H9 (cell line): ENCODE data around the gene BPIFA1. TPM values are rescaled to one million over a fixed set of nuclear protein-coding genes. Genes with fewer than 3 reads are reported as not detected.

Experiments used
- DNase-seq: peaks from one replicate; pipeline ENCODE4 v3.0.0-alpha.2; 2017
- H2AFZ ChIP-seq: one replicate; pipeline ENCODE4 v1.6.1; 2013; ENCODE audit warnings: mild to moderate bottlenecking, low read length, control low read depth, moderate library complexity
- H2AK5ac ChIP-seq: 2 replicates; pipeline ENCODE4 v1.6.1; 2013; ENCODE audit warnings: low read length, control low read depth, mixed read lengths; ENCODE audit not compliant: insufficient read length
- H2BK120ac ChIP-seq: one replicate; pipeline ENCODE4 v1.6.1; 2013; ENCODE audit warnings: low read depth, mild to moderate bottlenecking, low read length, control low read depth, inconsistent platforms; ENCODE audit not compliant: poor library complexity, severe bottlenecking
- H2BK12ac ChIP-seq: 2 replicates; pipeline ENCODE4 v1.6.1; 2013; ENCODE audit warnings: low read length, control low read depth, mixed read lengths, low read depth; ENCODE audit not compliant: insufficient read length
- H2BK15ac ChIP-seq: 2 replicates; pipeline ENCODE4 v1.6.1; 2013; ENCODE audit warnings: low read depth, low read length, control low read depth
- H2BK20ac ChIP-seq: one replicate; pipeline ENCODE4 v1.6.1; 2013; ENCODE audit warnings: low read depth, mild to moderate bottlenecking, low read length, control low read depth, inconsistent platforms; ENCODE audit not compliant: poor library complexity, severe bottlenecking
- H2BK5ac ChIP-seq: 2 replicates; pipeline ENCODE4 v1.6.1; 2013; ENCODE audit warnings: low read length, control low read depth, mixed read lengths; ENCODE audit not compliant: insufficient read length
- H3K14ac ChIP-seq: 2 replicates; pipeline ENCODE4 v1.6.1; 2013; ENCODE audit warnings: low read length, control low read depth; ENCODE audit not compliant: insufficient read depth
- H3K18ac ChIP-seq: 2 replicates; pipeline ENCODE4 v1.6.1; 2013; ENCODE audit warnings: low read depth, mild to moderate bottlenecking, mixed read lengths, low read length, control low read depth; ENCODE audit not compliant: insufficient read length
- H3K23ac ChIP-seq: 2 replicates; pipeline ENCODE4 v1.6.1; 2013; ENCODE audit warnings: low read length, control low read depth, mixed read lengths, low read depth; ENCODE audit not compliant: insufficient read length
- H3K23me2 ChIP-seq: 2 replicates; pipeline ENCODE4 v1.6.1; 2013; ENCODE audit warnings: low read depth, mild to moderate bottlenecking, mixed read lengths, low read length, control low read depth; ENCODE audit not compliant: insufficient read length, poor library complexity, severe bottlenecking
- H3K27ac ChIP-seq: 2 replicates; pipeline ENCODE4 v1.5.1; 2013; ENCODE audit warnings: low read length, control low read depth, mixed read lengths, low read depth; ENCODE audit not compliant: insufficient read length
- H3K27me3 ChIP-seq: 2 replicates; pipeline ENCODE4 v1.6.1; 2013; ENCODE audit warnings: low read length, control low read depth, inconsistent platforms; ENCODE audit not compliant: insufficient read depth
- H3K4ac ChIP-seq: 2 replicates; pipeline ENCODE4 v1.6.1; 2013; ENCODE audit warnings: low read depth, mild to moderate bottlenecking, control low read depth, inconsistent platforms, low read length, moderate library complexity
- H3K4me1 ChIP-seq: 2 replicates; pipeline ENCODE4 v1.6.1; 2013; ENCODE audit warnings: low read length, control low read depth, inconsistent platforms; ENCODE audit not compliant: insufficient read depth
- H3K4me2 ChIP-seq: 2 replicates; pipeline ENCODE4 v1.6.1; 2013; ENCODE audit warnings: low read length, control low read depth, mixed read lengths; ENCODE audit not compliant: insufficient read length, insufficient read depth
- H3K56ac ChIP-seq: 2 replicates; pipeline ENCODE4 v1.6.1; 2013; ENCODE audit warnings: low read depth, mild to moderate bottlenecking, mixed read lengths, low read length, control low read depth; ENCODE audit not compliant: insufficient read length
- H3K79me1 ChIP-seq: 2 replicates; pipeline ENCODE4 v1.6.1; 2013; ENCODE audit warnings: low read depth, mild to moderate bottlenecking, moderate library complexity, low read length, control low read depth, inconsistent platforms; ENCODE audit not compliant: insufficient read depth, poor library complexity, severe bottlenecking
- H3K79me2 ChIP-seq: 2 replicates; pipeline ENCODE4 v1.6.1; 2013; ENCODE audit warnings: low read length, control low read depth, inconsistent platforms; ENCODE audit not compliant: insufficient read depth
- H3K9ac ChIP-seq: 2 replicates; pipeline ENCODE4 v1.6.1; 2013; ENCODE audit warnings: low read length, control low read depth, mixed read lengths; ENCODE audit not compliant: insufficient read length; ENCODE audit errors: extremely low read depth
- H3K9me3 ChIP-seq: one replicate; pipeline ENCODE4 v1.6.1; 2013; ENCODE audit warnings: low read depth, low read length, inconsistent platforms; ENCODE audit not compliant: control insufficient read depth
- H3T11ph ChIP-seq: one replicate; pipeline ENCODE4 v1.6.1; 2013; ENCODE audit warnings: mild to moderate bottlenecking, low read length, control low read depth, inconsistent platforms
- H4K20me1 ChIP-seq: one replicate; pipeline ENCODE4 v1.6.1; 2013; ENCODE audit not compliant: control insufficient read depth, insufficient read length, insufficient read depth
- H4K5ac ChIP-seq: 2 replicates; pipeline ENCODE4 v1.6.1; 2013; ENCODE audit warnings: low read depth, mild to moderate bottlenecking, mixed read lengths, low read length, control low read depth; ENCODE audit not compliant: insufficient read length
- H4K8ac ChIP-seq: replicated peaks from 2 replicates; pipeline ENCODE4 v1.6.1; 2013; ENCODE audit warnings: low read length, control low read depth, mixed read lengths, low read depth; ENCODE audit not compliant: insufficient read length
- H4K91ac ChIP-seq: 2 replicates; pipeline ENCODE4 v1.6.1; 2013; ENCODE audit warnings: low read depth, mild to moderate bottlenecking, moderate library complexity, mixed read lengths, low read length, control low read depth; ENCODE audit not compliant: insufficient read length
- H3K27ac Mint-ChIP-seq, 3 experiments: 2 replicates in 2 of 3; 3 replicates in 1 of 3; pipeline ENCODE4 v1.8.0; 2020 to 2021; ENCODE audit warnings: mixed read lengths in 3 of 3, mild to moderate bottlenecking in 1 of 3, moderate library complexity in 1 of 3
- H3K27me3 Mint-ChIP-seq: 2 replicates; pipeline ENCODE4 v1.8.0; 2021; ENCODE audit warnings: low read depth, mild to moderate bottlenecking, moderate library complexity, mixed read lengths
- H3K36me3 Mint-ChIP-seq, 3 experiments: 2 replicates in 2 of 3; 3 replicates in 1 of 3; pipeline ENCODE4 v1.8.0; 2020 to 2021; ENCODE audit warnings: low read depth in 3 of 3, mixed read lengths in 3 of 3; ENCODE audit not compliant: insufficient read depth in 1 of 3
- H3K4me1 Mint-ChIP-seq, 2 experiments: 2 replicates each; pipeline ENCODE4 v1.8.0; 2020; ENCODE audit warnings: mixed read lengths in 2 of 2
- H3K4me3 Mint-ChIP-seq, 2 experiments: 2 replicates in 1 of 2; 3 replicates in 1 of 2; pipeline ENCODE4 v1.8.0; 2020 to 2021; ENCODE audit warnings: mild to moderate bottlenecking in 2 of 2, mixed read lengths in 2 of 2, moderate library complexity in 1 of 2
- H3K9me3 Mint-ChIP-seq, 2 experiments: 2 replicates in 1 of 2; 3 replicates in 1 of 2; pipeline ENCODE4 v1.8.0; 2020; ENCODE audit warnings: mild to moderate bottlenecking in 2 of 2, mixed read lengths in 2 of 2, moderate library complexity in 1 of 2
- WGBS: extraction: QIAGEN DNeasy Blood & Tissue Kit; methylation state at CpG from one replicate; pipeline ENCODE4 v1.1.7; 2013; ENCODE audit warnings: missing lambda C conversion rate, low lambda C conversion rate, mixed read lengths; ENCODE audit not compliant: insufficient read length; ENCODE audit errors: extremely low coverage; 5-methylcytosine and 5-hydroxymethylcytosine counted together
- total RNA-seq: library from RNA; stranded (reverse); gene quantifications from 2 replicates; pipeline ENCODE4 v1.2.1, GENCODE V29; 2021
- TF ChIP-seq, protein P1 (sequence below): fragments of 200-600 bp; sonication (generic); conservative IDR thresholded peaks from 3 replicates; pipeline ENCODE4 v1.8.0; 2021; ENCODE audit warnings: antibody characterized with exemption, mild to moderate bottlenecking

Gene BPIFA1
- total RNA-seq, 1 experiment from 2014 or later, result not detected

DNA sequence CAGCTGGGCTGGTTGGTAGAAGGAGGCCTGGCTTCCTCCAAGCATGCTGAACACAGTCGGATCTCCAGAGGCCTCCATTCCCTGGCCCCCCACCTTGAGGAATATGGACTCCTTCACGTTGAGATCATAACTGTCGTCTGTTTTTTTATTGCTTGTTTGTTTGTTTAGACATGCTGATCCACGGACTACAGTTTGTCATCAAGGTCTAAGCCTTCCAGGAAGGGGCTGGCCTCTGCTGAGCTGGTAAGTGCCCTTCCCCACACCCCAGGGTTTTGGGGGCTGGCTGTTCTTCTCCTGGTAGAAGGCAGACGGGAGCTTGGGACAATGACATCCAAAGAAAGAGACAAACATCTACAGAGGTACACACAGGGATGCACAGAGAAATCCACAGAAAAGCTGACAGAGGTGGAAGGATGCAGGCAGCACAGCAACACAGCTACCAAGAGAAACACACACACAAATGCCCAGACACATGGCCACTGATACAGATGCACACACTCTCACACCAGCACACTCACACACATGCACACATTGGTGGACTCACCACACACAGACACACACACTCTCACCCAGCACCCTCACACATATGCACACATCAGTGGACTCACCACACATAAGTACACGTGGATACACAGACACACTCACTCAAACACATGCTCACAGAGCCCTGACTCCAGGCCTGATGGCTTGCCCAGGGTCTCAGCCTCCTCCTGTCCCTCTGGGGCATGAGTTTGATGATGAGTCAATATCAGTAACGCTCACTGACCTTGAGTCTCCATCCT lies 6.7 kb downstream of the BPIFA1 start:
- Histone ChIP-seq H3K23me2 (no peaks in the 10 kb centered on the region), H3K18ac (no peak overlapping the region), H2BK120ac (no peak overlapping the region), H3K56ac (no peak overlapping the region), H2BK5ac (no peak overlapping the region), H3K14ac (no peak overlapping the region), H3K27ac (no peak overlapping the region), H4K5ac (no peak overlapping the region), H3K79me2 (no peaks in the 10 kb centered on the region), H2AK5ac (no peak overlapping the region), H3K23ac (no peak overlapping the region), H3K4me1 (no peaks in the 10 kb centered on the region), H2BK20ac (no peak overlapping the region), H2BK12ac (no peak overlapping the region), H4K8ac (no peak overlapping the region), H3K79me1 (no peaks in the 10 kb centered on the region), H3K4ac (no peak overlapping the region), H4K91ac (no peak overlapping the region), H3K9ac (no peak overlapping the region), H3K27me3 (no peaks in the 10 kb centered on the region), H3K4me2 (no peak overlapping the region), H4K20me1 (no peaks in the 10 kb centered on the region), H2BK15ac (no peak overlapping the region), H3K9me3 (no peaks in the 10 kb centered on the region), H2AFZ (no peak overlapping the region), H3T11ph (no peak overlapping the region)
- TF ChIP-seq, protein P1, sequence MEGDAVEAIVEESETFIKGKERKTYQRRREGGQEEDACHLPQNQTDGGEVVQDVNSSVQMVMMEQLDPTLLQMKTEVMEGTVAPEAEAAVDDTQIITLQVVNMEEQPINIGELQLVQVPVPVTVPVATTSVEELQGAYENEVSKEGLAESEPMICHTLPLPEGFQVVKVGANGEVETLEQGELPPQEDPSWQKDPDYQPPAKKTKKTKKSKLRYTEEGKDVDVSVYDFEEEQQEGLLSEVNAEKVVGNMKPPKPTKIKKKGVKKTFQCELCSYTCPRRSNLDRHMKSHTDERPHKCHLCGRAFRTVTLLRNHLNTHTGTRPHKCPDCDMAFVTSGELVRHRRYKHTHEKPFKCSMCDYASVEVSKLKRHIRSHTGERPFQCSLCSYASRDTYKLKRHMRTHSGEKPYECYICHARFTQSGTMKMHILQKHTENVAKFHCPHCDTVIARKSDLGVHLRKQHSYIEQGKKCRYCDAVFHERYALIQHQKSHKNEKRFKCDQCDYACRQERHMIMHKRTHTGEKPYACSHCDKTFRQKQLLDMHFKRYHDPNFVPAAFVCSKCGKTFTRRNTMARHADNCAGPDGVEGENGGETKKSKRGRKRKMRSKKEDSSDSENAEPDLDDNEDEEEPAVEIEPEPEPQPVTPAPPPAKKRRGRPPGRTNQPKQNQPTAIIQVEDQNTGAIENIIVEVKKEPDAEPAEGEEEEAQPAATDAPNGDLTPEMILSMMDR, result no peak
- Mint-ChIP-seq H3K4me3 (no peak overlapping the region), H3K4me1 (no peaks in the 10 kb centered on the region), H3K36me3 (no peaks in the 10 kb centered on the region), H3K9me3 (no peaks in the 10 kb centered on the region; a peak in 1 of 5 replicates), H3K27me3 (peaks cover 22% of the 10 kb centered on the region), H3K27ac (no peak overlapping the region)
- WGBS, result no CpG with 5 or more reads among the region's 7 CpGs
- no peak for DNase-seq
